Astrocyte (in vitro differentiated cells and primary cell): ENCODE measurements around the gene LAMA4. TPM values are rescaled to one million over a fixed set of nuclear protein-coding genes. Genes with fewer than 3 reads are reported as not detected.
A peak's percentile ranks its signal among the peaks of the same experiment; 100 is the strongest.

ENCODE experiments used
- DNase-seq: peaks from one replicate; pipeline ENCODE4 v3.0.0-alpha.2; 2010; ENCODE audit warnings: low read depth
- FAIRE-seq: peaks from 2 replicates; lab custom pipeline; 2011; peaks lifted over from hg19 to GRCh38; lab: Jason Lieb, UNC
- H2AFZ ChIP-seq: 2 replicates; pipeline ENCODE4 v1.6.0; 2012; ENCODE audit warnings: low read depth, low read length, inconsistent platforms
- H3K27ac ChIP-seq: 2 replicates; pipeline ENCODE4 v1.5.1; 2011; ENCODE audit warnings: low read depth, low read length, inconsistent platforms
- H3K27me3 ChIP-seq: 2 replicates; pipeline ENCODE4 v1.6.0; 2011; ENCODE audit warnings: low read length, inconsistent platforms; ENCODE audit not compliant: insufficient read depth
- H3K36me3 ChIP-seq: 2 replicates; pipeline ENCODE4 v1.5.1; 2011; ENCODE audit warnings: low read length, inconsistent platforms; ENCODE audit not compliant: insufficient read depth
- H3K4me1 ChIP-seq: 2 replicates; pipeline ENCODE4 v1.5.1; 2011; ENCODE audit warnings: low read length, inconsistent platforms; ENCODE audit not compliant: insufficient read depth
- H3K4me2 ChIP-seq: 2 replicates; pipeline ENCODE4 v1.6.0; 2012; ENCODE audit warnings: low read length, inconsistent platforms
- H3K4me3 ChIP-seq: 2 replicates; pipeline ENCODE4 v1.5.1; 2011; ENCODE audit warnings: low read depth, mild to moderate bottlenecking, low read length, inconsistent platforms; ENCODE audit not compliant: insufficient read depth
- H3K79me2 ChIP-seq: 2 replicates; pipeline ENCODE4 v1.6.0; 2012; ENCODE audit warnings: mild to moderate bottlenecking, low read length, inconsistent platforms; ENCODE audit not compliant: insufficient read depth
- H3K9ac ChIP-seq: 2 replicates; pipeline ENCODE4 v1.6.0; 2012; ENCODE audit warnings: mild to moderate bottlenecking, low read length, inconsistent platforms
- H3K9me3 ChIP-seq: 2 replicates; pipeline ENCODE4 v1.5.1; 2012; ENCODE audit warnings: low read depth, mild to moderate bottlenecking, low read length, inconsistent platforms; ENCODE audit not compliant: insufficient read depth
- H4K20me1 ChIP-seq: 2 replicates; pipeline ENCODE4 v1.6.0; 2012; ENCODE audit warnings: low read length, inconsistent platforms; ENCODE audit not compliant: insufficient read depth
- H3K27ac Mint-ChIP-seq: one replicate; pipeline ENCODE4 v1.8.0; 2021; ENCODE audit warnings: mild to moderate bottlenecking, mixed read lengths; ENCODE audit not compliant: unreplicated experiment
- H3K27me3 Mint-ChIP-seq: one replicate; pipeline ENCODE4 v1.8.0; 2021; ENCODE audit warnings: low read depth, mixed read lengths; ENCODE audit not compliant: unreplicated experiment
- H3K36me3 Mint-ChIP-seq: one replicate; pipeline ENCODE4 v1.8.0; 2021; ENCODE audit warnings: low read depth, mixed read lengths; ENCODE audit not compliant: unreplicated experiment
- H3K4me1 Mint-ChIP-seq: one replicate; pipeline ENCODE4 v1.8.0; 2021; ENCODE audit warnings: low read depth, mixed read lengths; ENCODE audit not compliant: unreplicated experiment
- H3K4me3 Mint-ChIP-seq: one replicate; pipeline ENCODE4 v1.8.0; 2021; ENCODE audit warnings: mild to moderate bottlenecking, moderate library complexity, mixed read lengths; ENCODE audit not compliant: unreplicated experiment
- H3K9me3 Mint-ChIP-seq: one replicate; pipeline ENCODE4 v1.8.0; 2021; ENCODE audit warnings: mild to moderate bottlenecking, mixed read lengths; ENCODE audit not compliant: unreplicated experiment
- CTCF ChIP-seq: IDR thresholded peaks from 2 replicates; pipeline ENCODE4 v1.5.1; 2011; ENCODE audit warnings: low read depth, mild to moderate bottlenecking, inconsistent platforms, low read length, moderate library complexity; ENCODE audit not compliant: insufficient read depth
- EZH2 ChIP-seq: IDR thresholded peaks from 2 replicates; pipeline ENCODE4 v1.6.1; 2012; ENCODE audit warnings: mild to moderate bottlenecking, low read length, inconsistent platforms; ENCODE audit not compliant: insufficient read depth
- total RNA-seq: library from RNA; stranded (reverse); gene quantifications from 2 replicates; pipeline ENCODE4 v1.2.1, GENCODE V29; 2021

The LAMA4 gene
- total RNA-seq, 1 donor from 2014 or later, result 2.0 TPM

- Mint-ChIP-seq H3K27ac (peak overlapping the region; percentile 68), H3K36me3 (no peaks in the 10 kb centered on the region), H3K4me1 (peaks cover 5% of the 10 kb centered on the region), H3K9me3 (no peaks in the 10 kb centered on the region), H3K27me3 (no peaks in the 10 kb centered on the region), H3K4me3 (no peak overlapping the region)
- DNase-seq, result peak; percentile 89
- no peaks in the 10 kb centered on the region for H4K20me1 ChIP-seq
- no peak overlapping the region for H3K4me3 ChIP-seq
- no peak overlapping the region for H3K4me2 ChIP-seq
- H3K27ac ChIP-seq, result no peak overlapping the region
- peak overlapping the region; percentile 55 for H2AFZ ChIP-seq
- H3K9ac ChIP-seq, result peak overlapping the region; percentile 10
- FAIRE-seq, result no peak
- no peaks in the 10 kb centered on the region for H3K27me3 ChIP-seq
- H3K36me3 ChIP-seq, result no peaks in the 10 kb centered on the region
- H3K9me3 ChIP-seq, result no peaks in the 10 kb centered on the region
- no peak for TF ChIP-seq EZH2
- TF ChIP-seq CTCF, result no peak
- peaks cover 8% of the 10 kb centered on the region for H3K4me1 ChIP-seq
- no peaks in the 10 kb centered on the region for H3K79me2 ChIP-seq
Measured at GRCh38 chr6:112289038-112289566, 34.7 kb upstream of the LAMA4 start.

GRCh38 chr6:112288475-112288874 lies 34.1 kb upstream of the LAMA4 start:
- H3K9me3 ChIP-seq, result no peaks in the 10 kb centered on the region
- no peaks in the 10 kb centered on the region for H3K36me3 ChIP-seq
- TF ChIP-seq CTCF (no peak), EZH2 (no peak)
- no peaks in the 10 kb centered on the region for H4K20me1 ChIP-seq
- FAIRE-seq, result no peak
- H3K4me3 ChIP-seq, result no peak overlapping the region
- no peak overlapping the region for H3K27ac ChIP-seq
- H3K4me2 ChIP-seq, result no peak overlapping the region
- no peak overlapping the region for H2AFZ ChIP-seq
- Mint-ChIP-seq H3K27me3 (no peaks in the 10 kb centered on the region), H3K9me3 (peaks cover 3% of the 10 kb centered on the region), H3K4me1 (peaks cover 5% of the 10 kb centered on the region), H3K27ac (no peak overlapping the region), H3K36me3 (no peaks in the 10 kb centered on the region), H3K4me3 (no peak overlapping the region)
- H3K79me2 ChIP-seq, result no peaks in the 10 kb centered on the region
- DNase-seq, result no peak
- no peaks in the 10 kb centered on the region for H3K27me3 ChIP-seq
- no peak overlapping the region for H3K9ac ChIP-seq
- H3K4me1 ChIP-seq, result peaks cover 8% of the 10 kb centered on the region

- no peak for TF ChIP-seq CTCF
- TF ChIP-seq EZH2, result no peak
- peaks cover 5% of the 10 kb centered on the region for H3K4me1 Mint-ChIP-seq
- H3K9me3 Mint-ChIP-seq, result peaks cover 3% of the 10 kb centered on the region
- no peaks in the 10 kb centered on the region for H3K36me3 ChIP-seq
- H2AFZ ChIP-seq, result no peak overlapping the region
- no peak overlapping the region for H3K27ac ChIP-seq
- no peak overlapping the region for H3K4me3 ChIP-seq
- H3K9ac ChIP-seq, result no peak overlapping the region
- FAIRE-seq (no peak), DNase-seq (no peak)
- no peaks in the 10 kb centered on the region for H3K27me3 Mint-ChIP-seq
- H3K4me2 ChIP-seq, result no peak overlapping the region
- no peaks in the 10 kb centered on the region for H3K27me3 ChIP-seq
- H4K20me1 ChIP-seq, result no peaks in the 10 kb centered on the region
- H3K4me1 ChIP-seq, result peaks cover 8% of the 10 kb centered on the region
- no peak overlapping the region for H3K4me3 Mint-ChIP-seq
- H3K36me3 Mint-ChIP-seq, result no peaks in the 10 kb centered on the region
- no peaks in the 10 kb centered on the region for H3K9me3 ChIP-seq
- no peak overlapping the region for H3K27ac Mint-ChIP-seq
- no peaks in the 10 kb centered on the region for H3K79me2 ChIP-seq
Measured at GRCh38 chr6:112287577-112288225, 33.3 kb upstream of the LAMA4 start.
